H1 (cell line): ENCODE measurements around the gene C1orf21. TPM values are rescaled to one million over a fixed set of nuclear protein-coding genes. Genes with fewer than 3 reads are reported as not detected.

Experiments
- CTCF ChIA-PET: fragments of 300-600 bp; sonication (Branson Sonifier 250); formaldehyde crosslinking; loops from one replicate; lab custom pipeline; 2021; ENCODE audit not compliant: partially characterized antibody; lab: Charles Lee
- POLR2A ChIA-PET: fragments of 300-600 bp; sonication (Branson Sonifier 250); formaldehyde crosslinking; loops from one replicate; lab custom pipeline; 2021; ENCODE audit warnings: inconsistent platforms; ENCODE audit not compliant: partially characterized antibody; lab: Charles Lee
- DNase-seq, 2 experiments: peaks; one replicate each; pipeline versions ENCODE4 v3.0.0 to v3.0.0-alpha.2; 2010 to 2022; ENCODE audit warnings: low spot score in 2 of 2, low read depth in 1 of 2, mixed read lengths in 1 of 2
- FAIRE-seq: peaks from 2 replicates; lab custom pipeline; 2011; peaks lifted over from hg19 to GRCh38; lab: Jason Lieb, UNC
- H2AFZ ChIP-seq: 2 replicates; pipeline ENCODE4 v1.8.1; 2012; ENCODE audit warnings: low read length, inconsistent platforms
- H2AK5ac ChIP-seq: 2 replicates; pipeline ENCODE4 v1.6.1; 2013; ENCODE audit warnings: low read depth, low read length
- H2BK120ac ChIP-seq: replicated peaks from 2 replicates; pipeline ENCODE3; 2013; ENCODE audit warnings: low read depth, low read length, inconsistent platforms
- H2BK12ac ChIP-seq: 2 replicates; pipeline ENCODE4 v1.6.1; 2013; ENCODE audit warnings: low read depth, low read length
- H2BK15ac ChIP-seq: 2 replicates; pipeline ENCODE4 v1.6.1; 2013; ENCODE audit warnings: low read length
- H2BK20ac ChIP-seq: 2 replicates; pipeline ENCODE4 v1.6.1; 2013; ENCODE audit warnings: low read length
- H2BK5ac ChIP-seq: 2 replicates; pipeline ENCODE4 v1.6.1; 2013; ENCODE audit warnings: low read depth, low read length
- H3K14ac ChIP-seq: 2 replicates; pipeline ENCODE4 v1.6.1; 2013; ENCODE audit warnings: inconsistent platforms; ENCODE audit not compliant: insufficient read length
- H3K18ac ChIP-seq: 2 replicates; pipeline ENCODE4 v1.6.1; 2013; ENCODE audit warnings: low read length; ENCODE audit errors: extremely low read depth
- H3K23ac ChIP-seq: 2 replicates; pipeline ENCODE4 v1.6.1; 2013; ENCODE audit warnings: inconsistent platforms; ENCODE audit not compliant: insufficient read length
- H3K23me2 ChIP-seq: 2 replicates; pipeline ENCODE4 v1.6.1; 2013; ENCODE audit warnings: low read depth, low read length
- H3K27ac ChIP-seq: 2 replicates; pipeline ENCODE4 v1.6.1; 2011; ENCODE audit warnings: low read depth, low read length, inconsistent platforms
- H3K27me3 ChIP-seq, 4 experiments: replicated peaks in 1 of 4; 1 replicate in 1 of 4; 2 replicates in 3 of 4; pipeline versions ENCODE4 v1.6.1 to v1.8.1; 2011 to 2013; ENCODE audit warnings: low read length in 3 of 4, mild to moderate bottlenecking in 3 of 4, inconsistent platforms in 2 of 4, mixed read lengths in 2 of 4, moderate library complexity in 1 of 4; ENCODE audit not compliant: control insufficient read depth in 3 of 4, insufficient read depth in 3 of 4; ENCODE audit errors: extremely low read depth in 1 of 4
- H3K36me3 ChIP-seq, 4 experiments: 2 replicates each; pipeline versions ENCODE4 v1.6.1 to v1.8.1; 2011 to 2013; ENCODE audit warnings: mild to moderate bottlenecking in 4 of 4, low read length in 3 of 4, moderate library complexity in 2 of 4, control low read depth in 1 of 4, inconsistent platforms in 1 of 4; ENCODE audit not compliant: insufficient read depth in 4 of 4, control insufficient read depth in 2 of 4
- H3K4ac ChIP-seq: replicated peaks from 2 replicates; pipeline ENCODE3; 2013; ENCODE audit warnings: low read length, low read depth, mixed read lengths, inconsistent platforms; ENCODE audit not compliant: insufficient read length
- H3K4me1 ChIP-seq, 4 experiments: replicated peaks in 1 of 4; 1 replicate in 1 of 4; 2 replicates in 3 of 4; pipeline versions ENCODE4 v1.6.1 to v1.8.1; 2011 to 2013; ENCODE audit warnings: low read length in 3 of 4, inconsistent platforms in 2 of 4, mixed read lengths in 1 of 4; ENCODE audit not compliant: insufficient read depth in 4 of 4, control insufficient read depth in 3 of 4
- H3K4me2 ChIP-seq, 2 experiments: 2 replicates each; pipeline versions ENCODE4 v1.6.1 to v1.8.1; 2011 to 2013; ENCODE audit warnings: low read depth in 2 of 2, low read length in 2 of 2, control low read depth in 1 of 2, inconsistent platforms in 1 of 2, mild to moderate bottlenecking in 1 of 2; ENCODE audit not compliant: insufficient read depth in 1 of 2
- H3K4me3 ChIP-seq, 4 experiments: fragments of 200-600, 300-600 bp in 1 of 4; sonication (generic), shearing (Covaris generic), sonication (Bioruptor Twin) in 1 of 4; 2 replicates each; pipeline versions ENCODE4 v1.5.1 to v1.8.1; 2011 to 2016; ENCODE audit warnings: low read length in 4 of 4, low read depth in 3 of 4, control low read depth in 2 of 4, inconsistent platforms in 2 of 4, mild to moderate bottlenecking in 2 of 4, mixed read lengths in 1 of 4, moderate library complexity in 1 of 4; ENCODE audit not compliant: insufficient read depth in 2 of 4; ENCODE audit errors: extremely low read depth in 1 of 4
- H3K56ac ChIP-seq: replicated peaks from 2 replicates; pipeline ENCODE3; 2013; ENCODE audit warnings: low read depth, mild to moderate bottlenecking, mixed read lengths, low read length, inconsistent platforms; ENCODE audit not compliant: insufficient read length
- H3K79me1 ChIP-seq: 2 replicates; pipeline ENCODE4 v1.6.1; 2013; ENCODE audit warnings: low read depth, low read length, control low read depth
- H3K79me2 ChIP-seq, 2 experiments: 2 replicates each; pipeline versions ENCODE4 v1.6.1 to v1.8.1; 2012 to 2013; ENCODE audit warnings: low read length in 2 of 2, mild to moderate bottlenecking in 2 of 2, inconsistent platforms in 1 of 2; ENCODE audit not compliant: insufficient read depth in 2 of 2, control insufficient read depth in 1 of 2
- H3K9ac ChIP-seq, 4 experiments: replicated peaks in 1 of 4; 1 replicate in 1 of 4; 2 replicates in 3 of 4; pipeline versions ENCODE4 v1.6.1 to v1.8.1; 2011 to 2013; ENCODE audit warnings: low read depth in 3 of 4, low read length in 3 of 4, control low read depth in 2 of 4, mild to moderate bottlenecking in 2 of 4, moderate library complexity in 2 of 4, inconsistent platforms in 1 of 4; ENCODE audit errors: extremely low read depth in 1 of 4
- H3K9me3 ChIP-seq, 2 experiments: 2 replicates each; pipeline versions ENCODE4 v1.6.1 to v1.8.1; 2012 to 2013; ENCODE audit warnings: mild to moderate bottlenecking in 2 of 2, moderate library complexity in 2 of 2, control low read depth in 1 of 2, inconsistent platforms in 1 of 2, low read depth in 1 of 2, low read length in 1 of 2, mixed read lengths in 1 of 2; ENCODE audit not compliant: insufficient read depth in 2 of 2
- H4K20me1 ChIP-seq, 2 experiments: replicated peaks in 1 of 2; 2 replicates each; pipeline versions ENCODE3 to v1.8.1; 2011 to 2013; ENCODE audit warnings: inconsistent platforms in 2 of 2, low read length in 2 of 2, mild to moderate bottlenecking in 1 of 2; ENCODE audit not compliant: insufficient read depth in 2 of 2, control insufficient read depth in 1 of 2
- H4K5ac ChIP-seq: 2 replicates; pipeline ENCODE4 v1.6.1; 2013; ENCODE audit warnings: low read length, low read depth, mixed read lengths, inconsistent platforms; ENCODE audit not compliant: insufficient read length
- H4K8ac ChIP-seq: 2 replicates; pipeline ENCODE4 v1.8.0; 2013; ENCODE audit warnings: mild to moderate bottlenecking, moderate library complexity, low read length, inconsistent platforms; ENCODE audit not compliant: insufficient read depth; ENCODE audit errors: extremely low read depth
- H4K91ac ChIP-seq: replicated peaks from 2 replicates; pipeline ENCODE3; 2013; ENCODE audit warnings: low read length, mixed read lengths, inconsistent platforms; ENCODE audit not compliant: insufficient read length
- FOSL1 ChIP-seq: IDR thresholded peaks from 2 replicates; pipeline ENCODE4 v1.6.1; 2011; ENCODE audit warnings: mild to moderate bottlenecking, low read depth, low read length, moderate library complexity; ENCODE audit not compliant: insufficient read depth
- KDM4A ChIP-seq: IDR thresholded peaks from one replicate; pipeline ENCODE4 v1.7.1; 2012; ENCODE audit warnings: low read depth, mild to moderate bottlenecking, moderate library complexity, low read length, inconsistent platforms; ENCODE audit not compliant: severe bottlenecking
- MAX ChIP-seq: IDR thresholded peaks from 2 replicates; pipeline ENCODE4 v1.6.1; 2012; ENCODE audit warnings: inconsistent platforms
- NRF1 ChIP-seq: IDR thresholded peaks from 2 replicates; pipeline ENCODE4 v1.6.1; 2011; ENCODE audit warnings: mild to moderate bottlenecking, low read depth, low read length, improper control_type of control experiment
- POLR2AphosphoS5 ChIP-seq: IDR thresholded peaks from 2 replicates; pipeline ENCODE4 v1.6.1; 2011; ENCODE audit warnings: low read depth, low read length
- RBBP5 ChIP-seq: IDR thresholded peaks from 2 replicates; pipeline ENCODE4 v1.7.1; 2012; ENCODE audit warnings: low read depth, mild to moderate bottlenecking, inconsistent platforms, low read length, moderate library complexity, borderline replicate concordance
- WGBS, 2 experiments: shearing (Covaris generic) in 1 of 2; methylation state at CpG; one replicate each; pipeline versions ENCODE4 v1.1.6 to v1.1.7; 2013 to 2015; ENCODE audit warnings: low lambda C conversion rate in 2 of 2, mixed read lengths in 2 of 2, inconsistent platforms in 1 of 2, low coverage in 1 of 2, missing lambda C conversion rate in 1 of 2; ENCODE audit not compliant: insufficient replicate concordance in 2 of 2, insufficient coverage in 1 of 2, insufficient read length in 1 of 2; ENCODE audit errors: extremely low coverage in 1 of 2, missing lambda C conversion rate in 1 of 2; 5-methylcytosine and 5-hydroxymethylcytosine counted together
- long read RNA-seq, 2 experiments: library from RNA in 1 of 2; library from capped mRNA in 1 of 2; stranded (forward); transcript quantifications; one replicate each; pipeline ENCODE4 v2.0.0, GENCODE V29; 2021; ENCODE audit warnings: inconsistent platforms in 1 of 2
- polyA minus RNA-seq, 3 experiments: library from RNA; depleted of rRNA, polyadenylated mRNA; stranded (reverse); fragments of >200 nt; gene quantifications; 1 replicate in 2 of 3; 2 replicates in 1 of 3; pipeline ENCODE4 v1.2.3, GENCODE V29; 2011
- polyA plus RNA-seq, 7 experiments: library from polyadenylated mRNA; depleted of rRNA in 3 of 7; stranded (reverse) in 5 of 7; unstranded in 2 of 7; fragments of >200 nt in 5 of 7; fragments of 200-250 nt in 2 of 7; gene quantifications; 1 replicate in 5 of 7; 2 replicates in 1 of 7; 4 replicates in 1 of 7; pipeline versions ENCODE4 v1.2.1 to v1.2.3, GENCODE V29; 2011 to 2013; ENCODE audit warnings: missing spikeins in 2 of 7, mixed read lengths in 2 of 7
- total RNA-seq: library from RNA; stranded (reverse); fragmentation: NEBNext Ultra II Directional; extraction: Animal tissue kit (Norgen Biotek cat#: 25700); gene quantifications from 2 replicates; pipeline ENCODE4 v1.2.1, GENCODE V29; 2021

The C1orf21 gene
- total RNA-seq (49.9 and 51.0 TPM in 2 replicates), polyA plus RNA-seq (2011; rRNA removed) (6.8 and 16.6 TPM in 2 replicates), polyA minus RNA-seq (2011; rRNA and poly(A)+ RNA removed) (11.8 and 12.2 TPM in 2 replicates)
- polyA plus RNA-seq (2011; cell fraction: cytosol; rRNA removed): 19.0 TPM
- polyA plus RNA-seq (2011; cell fraction: nucleus; rRNA removed): 7.3 TPM
- polyA plus RNA-seq (2012, experiment 1 of 2): 18.5 to 48.8 TPM (median 20.0 TPM) in 4 replicates
- 18.8 TPM for polyA plus RNA-seq (2012, experiment 2 of 2)
- 19.4 TPM for polyA plus RNA-seq (2013, experiment 1 of 2)
- polyA plus RNA-seq (2013, experiment 2 of 2): 20.5 TPM
- 5.5 TPM for polyA minus RNA-seq (2011; cell fraction: cytosol; rRNA and poly(A)+ RNA removed)
- polyA minus RNA-seq (2011; cell fraction: nucleus; rRNA and poly(A)+ RNA removed): 14.9 TPM
- long read RNA-seq, experiment 1, full-length matches to known transcripts: 28 of 89 reads
- long read RNA-seq, experiment 1, partial matches to known transcripts: 33 of 89 reads
- long read RNA-seq, experiment 1, other reads (novel, unspliced or antisense): 28 of 89 reads
- long read RNA-seq, experiment 2, full-length matches to known transcripts: 12 of 46 reads
- long read RNA-seq, experiment 2, partial matches to known transcripts: 29 of 46 reads
- long read RNA-seq, experiment 2, other reads (novel, unspliced or antisense): 5 of 46 reads

GRCh38 chr1:184386312-184387068 lies at the start of gene C1orf21:
Gene C1orf21, plus strand, starts transcription at chr1:184387029. Its CDS starts 90,481 bp downstream, at chr1:184477510.
- no peak within 1 kb of the TSS for H3K23ac ChIP-seq
- H4K5ac ChIP-seq: peak within 1 kb of the TSS; percentile 80
- peak within 1 kb of the TSS; percentile 61 for H2BK5ac ChIP-seq
- H3K4ac ChIP-seq: no peak within 1 kb of the TSS
- H3K56ac ChIP-seq: peak within 1 kb of the TSS; percentile 26
- peak within 1 kb of the TSS; percentile 48 for H4K91ac ChIP-seq
- peak within 1 kb of the TSS; percentile 72 for H4K8ac ChIP-seq
- 2% methylated on average over 27 of the region's 73 CpGs; no CpG with 5 or more reads in 1 of the 2 experiments for WGBS, 2 experiments
- H3K27me3 ChIP-seq: no peaks in the 10 kb centered on the region; a peak in 1 of 7 replicates
- peak within 1 kb of the TSS; percentile 84; the same call in 1 of the 2 replicates for H3K18ac ChIP-seq
- no peaks in the 10 kb centered on the region for H3K36me3 ChIP-seq
- ChIA-PET POLR2A (interaction anchor here (0.6 to 1.5 kb wide), 10 partner anchors 9 to 408 kb away, joined by 3 to 10 read pairs (median 4); no protein-coding TSS in a partner anchor), CTCF (interaction anchor here (0.8 to 1.9 kb wide), 3 partner anchors 91 to 277 kb away, joined by 3 to 6 read pairs (median 4); no protein-coding TSS in a partner anchor)
- DNase-seq: peak; percentile 50 to 91
- peak within 1 kb of the TSS; percentile 50 for H3K27ac ChIP-seq
- H3K79me2 ChIP-seq: peaks cover 34 to 40% of the 10 kb centered on the region in 2 experiments; a peak in 3 of 4 replicates
- no peaks in the 10 kb centered on the region for H3K9me3 ChIP-seq
- peaks cover 1 to 26% (median 18%) of the 10 kb centered on the region in 4 experiments; a peak in 6 of 7 replicates for H3K4me1 ChIP-seq
- H3K14ac ChIP-seq: peak within 1 kb of the TSS; percentile 69
- peak within 1 kb of the TSS; percentile 83 to 98 (median 87) for H3K4me3 ChIP-seq
- peaks cover 2 to 3% of the 10 kb centered on the region in 2 experiments for H4K20me1 ChIP-seq
- H2AFZ ChIP-seq: no peak within 1 kb of the TSS
- peak within 1 kb of the TSS; percentile 71 to 84 (median 81) for H3K9ac ChIP-seq
- peaks cover 4% of the 10 kb centered on the region; the same call in 1 of the 2 replicates for H3K79me1 ChIP-seq
- FAIRE-seq: no peak
- H2BK12ac ChIP-seq: 0 out of 2 replicates have a peak within 1 kb of the TSS, but pooled peaks have one; percentile 12
- H2BK20ac ChIP-seq: no peak within 1 kb of the TSS
- peak within 1 kb of the TSS; percentile 83 to 97 for H3K4me2 ChIP-seq
- peak within 1 kb of the TSS; percentile 63; the same call in 1 of the 2 replicates for H2BK15ac ChIP-seq
- peaks cover 9% of the 10 kb centered on the region for H3K23me2 ChIP-seq
- H2BK120ac ChIP-seq: no peak within 1 kb of the TSS
- no peak within 1 kb of the TSS for H2AK5ac ChIP-seq
- no peak for TF ChIP-seq NRF1
- 0 out of 2 replicates have a peak, but pooled peaks have one; percentile 43 for TF ChIP-seq RBBP5
- TF ChIP-seq KDM4A: peak; percentile 45
- peak; percentile 8; the same call in 1 of the 2 replicates for TF ChIP-seq MAX
- 0 out of 2 replicates have a peak, but pooled peaks have one; percentile 60 for TF ChIP-seq FOSL1
- TF ChIP-seq POLR2AphosphoS5: no peak
